HL-60/S4 treated with phorbol 12-myristate 13-acetate at 8.2 ng/mL for 4 days and 3 days (cell line): ENCODE measurements around the gene THSD7A.
"Not testable (repeated sequence)": the region's sequence is repeated elsewhere in the genome, so short reads cannot be mapped to it uniquely, and the experiment has no call there.

Experiments
- in situ Hi-C: fragments of 300-500 bp; cut with MboI; formaldehyde crosslinking; loops from 2 replicates; pipeline ENCODE4 v1.15.0; 2022; ENCODE audit warnings: low sequenced_read_pairs

Gene THSD7A

DNA sequence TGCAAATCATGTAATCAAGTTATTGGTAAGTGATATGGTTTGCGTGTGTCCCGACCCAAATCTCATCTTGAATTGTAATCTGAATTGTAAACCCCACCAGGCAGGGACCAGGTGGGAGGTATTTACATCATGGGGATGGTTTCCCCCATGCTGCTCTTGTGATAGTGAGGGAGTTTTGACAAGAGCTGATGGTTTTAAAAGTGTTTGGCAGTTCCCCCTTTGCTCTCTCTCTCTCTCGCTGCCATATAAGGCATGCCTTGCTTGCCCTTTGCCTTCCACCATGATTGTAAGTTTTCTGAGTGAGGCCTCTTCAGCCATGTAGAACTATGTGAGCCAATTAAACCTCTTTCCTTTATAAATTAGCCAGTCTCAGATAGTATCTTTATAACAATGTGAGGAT, 302.6 kb downstream of the THSD7A start:
- in situ Hi-C loops, result no loop called here

DNA sequence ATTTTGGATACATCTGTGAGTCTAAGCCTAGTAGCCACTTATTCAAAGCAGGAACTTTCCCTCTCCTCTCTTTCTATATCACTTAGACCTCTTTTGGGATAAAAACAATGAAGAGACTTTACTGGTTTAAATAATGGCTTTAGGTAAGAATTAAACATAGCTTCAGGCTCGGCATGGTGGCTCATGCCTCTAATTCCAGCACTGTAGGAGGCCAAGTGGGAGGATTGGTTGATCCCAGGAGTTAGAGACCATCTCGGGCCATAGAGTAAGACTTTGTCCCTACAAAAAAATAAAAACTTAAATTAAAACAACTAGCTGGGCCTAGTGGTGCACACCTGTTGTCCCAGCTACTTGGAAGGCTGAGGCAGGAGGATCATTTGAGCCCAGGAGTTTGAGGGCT, 304.3 kb downstream of the THSD7A start:
- in situ Hi-C loops, result no loop called here

DNA sequence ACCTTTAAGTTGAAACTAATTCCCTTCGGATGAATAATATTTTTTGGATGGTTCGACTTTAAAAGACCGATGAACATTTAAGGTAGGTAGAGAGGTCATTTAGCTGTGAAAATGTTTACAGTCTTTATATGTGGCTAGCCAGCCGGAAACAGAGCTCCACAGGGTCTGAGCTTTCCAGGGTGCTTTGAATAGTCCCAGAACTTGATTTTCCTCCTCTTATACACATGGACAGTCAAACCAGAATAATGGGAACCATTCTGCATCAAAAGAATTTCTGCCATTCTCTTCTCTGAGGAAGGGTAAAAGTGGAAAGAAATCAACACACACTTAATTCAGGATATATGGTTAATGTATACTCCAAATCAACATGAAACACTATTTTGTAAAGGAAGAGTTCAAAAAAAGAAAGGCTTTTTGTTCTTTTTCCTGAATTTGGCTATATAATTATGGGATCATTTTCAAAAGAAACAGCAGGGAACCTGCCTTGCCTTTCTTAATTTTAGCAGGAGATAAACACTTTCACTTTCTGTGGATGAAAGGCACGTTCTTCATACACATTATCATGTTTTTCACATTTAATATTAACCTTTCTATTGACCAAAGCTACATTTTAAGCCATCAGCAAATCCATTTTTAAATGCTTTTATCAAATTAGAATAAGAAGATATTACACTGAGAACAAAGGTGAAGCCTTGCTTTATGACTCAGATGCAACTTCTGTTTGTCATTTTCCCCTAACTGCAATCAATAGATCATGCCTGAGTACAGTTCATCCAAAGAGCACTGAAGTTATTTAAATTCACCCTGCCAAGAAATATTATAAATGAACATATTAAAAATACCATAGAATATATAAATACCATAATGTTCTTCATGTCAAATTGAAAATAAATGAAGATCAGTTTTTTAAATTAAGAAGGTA, 307.3 kb downstream of the THSD7A start:
- in situ Hi-C loops, result no loop called here

GRCh38 chr7:11521964-11522499, 310.0 kb downstream of the THSD7A start:
- in situ Hi-C loops, result not testable (repeated sequence)

GRCh38 chr7:11517853-11518252, 314.1 kb downstream of the THSD7A start:
- in situ Hi-C loops, result no loop called here

GRCh38 chr7:11516328-11516727, 315.7 kb downstream of the THSD7A start:
- in situ Hi-C loops, result no loop called here

DNA sequence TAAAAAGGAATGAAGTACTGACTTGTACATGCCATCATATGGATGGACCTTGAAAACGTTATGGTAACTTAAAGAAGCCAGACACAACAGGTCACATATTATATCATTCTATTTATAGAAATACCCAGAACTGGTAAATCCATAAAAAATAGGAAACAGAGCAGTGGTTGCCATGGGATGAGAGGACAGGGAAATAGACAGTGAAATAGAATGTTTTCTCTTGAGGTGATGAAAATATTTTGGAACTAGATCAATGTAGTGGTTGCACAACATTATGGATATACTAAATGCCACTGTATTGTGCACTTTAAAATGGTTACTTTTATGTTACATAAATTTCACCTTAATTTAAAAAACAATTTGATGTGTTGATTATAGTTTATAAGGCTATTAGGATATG, 318.5 kb downstream of the THSD7A start:
- in situ Hi-C loops, result no loop called here

DNA sequence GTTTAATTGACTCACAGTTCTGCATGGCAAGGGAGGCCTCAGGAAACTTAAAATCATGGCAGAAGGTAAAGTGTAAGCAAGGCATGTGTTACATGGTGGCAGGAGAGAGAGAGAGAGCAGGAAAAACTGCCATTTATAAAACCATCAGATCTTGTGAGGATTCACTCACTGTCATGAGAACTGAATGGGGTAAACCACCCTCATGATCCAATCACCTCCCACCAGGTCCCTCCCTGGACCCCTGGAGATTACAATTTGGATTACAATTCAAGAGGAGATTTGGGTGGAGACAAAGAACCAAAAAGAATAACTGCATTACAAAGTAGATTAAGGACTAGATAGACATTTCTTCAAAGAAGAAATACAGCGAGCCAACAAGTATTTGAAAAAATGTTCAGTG, 324.1 kb downstream of the THSD7A start:
- in situ Hi-C loops, result no loop called here

DNA sequence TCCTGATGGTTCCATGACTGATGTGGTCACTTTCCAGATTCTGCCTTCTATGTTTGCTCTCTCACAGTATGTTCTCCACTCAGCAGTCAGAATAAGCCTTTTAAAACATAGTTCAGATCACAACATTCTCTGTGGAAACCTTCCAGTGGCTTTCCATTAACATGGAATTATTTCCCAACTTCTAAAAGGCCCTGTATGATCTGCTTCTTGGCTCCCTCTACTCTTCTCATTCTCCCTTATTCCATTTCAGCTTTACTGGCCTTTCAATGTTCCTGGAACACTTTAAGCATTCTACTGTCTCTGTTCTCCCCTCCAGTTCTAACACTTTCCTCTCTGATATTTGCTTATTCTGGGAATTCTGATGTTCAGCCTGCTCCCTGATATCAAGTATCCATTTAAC, 325.6 kb downstream of the THSD7A start:
- in situ Hi-C loops, result no loop called here

- in situ Hi-C loops, result no loop called here
Measured at GRCh38 chr7:11505471-11505985, 326.5 kb downstream of the THSD7A start.

DNA sequence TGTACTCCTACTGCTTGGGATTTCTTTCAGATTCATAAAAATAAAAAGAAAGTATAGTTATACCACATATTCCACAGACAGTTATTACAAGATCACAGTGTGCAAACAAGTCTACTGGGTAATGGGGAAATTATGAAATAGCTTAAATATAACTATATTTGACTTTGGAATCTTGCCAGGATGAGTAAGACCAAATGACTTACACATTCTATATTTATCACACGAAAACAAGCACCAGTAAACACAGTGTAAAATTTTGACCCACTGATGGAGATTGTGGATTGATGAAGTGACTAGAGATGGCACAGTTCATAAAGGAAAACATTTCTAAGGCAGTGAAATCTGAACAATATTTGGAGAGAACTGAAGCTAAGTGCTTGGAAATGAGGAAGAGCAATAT, 339.7 kb downstream of the THSD7A start:
- in situ Hi-C loops, result no loop called here

DNA sequence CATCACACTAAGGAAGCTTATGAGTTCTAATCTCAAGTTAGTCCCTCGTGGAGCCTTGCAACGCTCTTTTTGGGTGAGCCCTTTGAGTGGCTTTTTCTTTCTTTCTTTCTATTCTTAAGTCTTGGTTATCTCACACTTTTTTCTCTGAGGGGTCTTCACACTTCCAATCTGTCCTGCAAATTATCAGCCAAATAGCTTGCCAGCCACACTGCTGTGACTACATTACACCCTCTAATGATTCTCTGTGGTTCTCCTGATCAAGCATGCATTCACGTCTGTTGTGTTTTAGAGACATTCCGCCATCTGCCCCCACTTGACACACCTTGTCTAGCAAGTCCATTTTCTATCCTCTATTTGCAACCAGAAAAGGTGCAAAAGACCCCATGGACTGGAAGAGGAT, 340.2 kb downstream of the THSD7A start:
- in situ Hi-C loops, result no loop called here

DNA sequence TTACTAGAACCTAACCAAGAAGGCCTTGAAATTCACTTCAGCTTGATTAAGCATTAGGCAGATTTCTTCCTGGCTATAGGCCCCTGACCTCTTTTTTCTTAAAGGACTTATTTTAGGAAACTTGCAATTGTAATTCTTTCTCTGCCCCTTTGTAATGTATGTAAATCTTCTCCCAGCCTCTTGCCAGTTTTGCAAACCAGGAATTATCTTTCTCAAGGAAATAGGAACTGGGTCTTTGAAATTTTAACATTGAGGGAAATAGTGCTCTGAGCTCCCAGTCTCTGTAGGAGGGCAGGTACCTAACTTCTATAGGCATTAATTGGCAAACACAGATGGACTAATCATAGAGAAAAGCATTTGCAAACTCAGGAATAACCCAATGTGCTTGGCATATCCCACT, 342.7 kb downstream of the THSD7A start:
- in situ Hi-C loops, result no loop called here

DNA sequence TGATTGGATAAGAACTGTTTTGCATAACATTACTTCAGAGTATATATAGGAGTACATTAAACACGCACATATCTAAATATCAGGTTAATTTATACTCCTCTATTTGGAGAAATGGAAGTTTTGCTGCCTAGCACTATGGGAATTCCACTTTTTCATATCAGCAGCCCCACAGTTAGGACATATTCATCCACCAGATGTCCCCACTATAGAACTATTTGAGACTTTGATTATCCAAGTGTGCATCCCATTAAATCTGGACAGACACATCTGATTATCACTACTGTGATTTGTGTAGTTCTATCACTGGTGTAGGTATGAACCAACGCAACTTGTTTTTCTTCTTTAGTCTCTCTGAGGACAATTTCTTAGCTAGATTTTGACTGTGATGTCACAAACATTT, 345.7 kb downstream of the THSD7A start:
- in situ Hi-C loops, result no loop called here

- in situ Hi-C loops, result no loop called here
Measured at GRCh38 chr7:11485636-11486035, 346.4 kb downstream of the THSD7A start.

DNA sequence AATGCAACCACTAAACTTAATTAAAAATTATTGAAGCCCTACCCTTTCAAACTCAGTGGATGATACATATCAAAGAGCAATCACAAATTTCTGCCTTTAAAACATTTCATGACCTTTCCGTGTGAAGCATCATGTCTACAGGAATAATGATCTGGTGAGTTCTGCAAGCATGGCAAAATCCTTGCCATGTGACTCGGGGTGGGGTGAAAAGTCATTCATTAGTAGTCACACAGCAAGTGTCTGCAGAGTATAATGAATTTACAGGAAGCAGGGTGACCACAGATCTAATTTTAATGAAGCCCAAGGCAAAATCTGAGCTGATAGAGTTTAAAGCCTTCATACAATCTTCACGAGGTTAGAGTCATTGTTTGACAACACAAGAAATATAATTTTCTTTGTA, 351.9 kb downstream of the THSD7A start:
- in situ Hi-C loops, result no loop called here

DNA sequence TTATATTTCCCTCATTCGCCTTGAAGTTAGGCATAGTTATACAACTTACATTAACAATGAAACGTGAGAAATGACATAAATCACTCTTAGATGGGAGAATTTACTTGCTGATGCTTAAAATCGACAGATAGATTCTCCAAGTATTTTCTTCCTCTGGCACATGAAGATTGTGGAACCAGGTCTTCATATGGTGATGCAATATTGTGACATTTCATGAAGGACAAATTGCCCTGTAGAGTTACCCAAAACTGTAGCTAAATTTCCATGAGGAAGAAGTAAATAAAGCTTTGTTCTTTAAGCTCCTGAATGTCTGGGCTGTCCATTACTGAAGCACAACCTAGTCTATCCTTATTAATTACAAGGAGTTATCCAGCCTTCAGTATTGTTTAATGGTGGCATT, 353.1 kb downstream of the THSD7A start:
- in situ Hi-C loops, result no loop called here

- in situ Hi-C loops, result no loop called here
Measured at GRCh38 chr7:11478426-11478825, 353.6 kb downstream of the THSD7A start.

DNA sequence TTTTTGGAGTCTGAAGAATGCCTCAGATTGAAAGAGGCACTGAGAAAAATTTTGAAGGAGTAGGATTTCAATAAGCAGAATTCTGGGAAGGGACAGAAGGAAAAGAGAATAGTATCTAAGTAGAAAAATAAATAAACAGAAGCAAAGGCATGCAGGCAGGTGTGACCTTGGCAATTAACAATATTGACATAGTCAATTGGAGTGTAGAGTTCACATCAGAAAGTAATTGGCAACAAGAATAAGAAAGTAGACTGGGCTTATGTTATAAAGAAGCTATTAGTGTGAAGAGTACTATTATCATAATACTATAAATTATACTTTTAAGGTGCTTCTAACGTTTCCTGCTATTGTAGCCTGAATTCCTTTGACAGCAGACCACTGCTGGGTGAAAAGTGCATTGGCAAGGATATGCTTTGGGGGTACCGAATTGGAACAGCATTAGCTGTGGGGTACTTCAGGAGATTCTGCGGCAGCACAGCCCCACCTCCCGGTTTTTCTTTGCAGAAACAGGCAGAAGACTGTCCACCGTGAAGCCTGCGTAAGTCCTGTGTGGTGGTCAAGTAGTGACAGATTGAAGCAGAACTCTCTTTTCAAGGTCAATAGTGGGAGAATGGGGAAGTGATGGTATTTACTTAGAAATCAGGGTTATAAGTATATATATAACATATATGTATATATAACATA, 357.0 kb downstream of the THSD7A start:
- in situ Hi-C loops, result no loop called here

DNA sequence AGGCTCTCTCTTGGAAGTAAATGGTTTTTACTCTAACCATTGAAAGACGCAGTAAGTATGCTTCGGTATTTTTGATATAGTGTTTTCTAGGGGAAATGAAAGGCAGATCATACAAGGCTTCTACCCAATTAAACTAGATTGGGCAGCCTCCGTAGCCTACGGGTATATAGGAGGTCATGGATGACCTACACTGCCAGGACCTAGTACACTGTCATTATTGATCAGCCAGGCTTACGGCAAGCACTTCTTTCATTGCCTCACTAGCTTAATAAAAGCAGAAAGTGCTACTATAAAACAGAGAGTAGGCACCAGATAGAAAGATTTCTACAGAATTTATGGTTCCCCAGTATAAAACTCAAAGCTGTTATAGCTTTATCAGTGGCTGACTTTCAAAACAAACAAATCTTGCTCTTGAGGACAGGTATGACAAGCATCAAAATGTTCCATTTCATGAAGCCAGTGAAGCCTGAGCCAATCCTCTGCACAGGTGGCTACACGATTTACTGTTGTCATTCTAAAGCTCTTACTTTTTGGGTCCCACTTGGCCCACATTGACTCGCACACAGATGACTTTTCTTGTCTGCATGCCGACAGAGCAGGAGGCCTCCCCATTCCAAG, 358.1 kb downstream of the THSD7A start:
- in situ Hi-C loops, result no loop called here

GRCh38 chr7:11473220-11473619, 358.8 kb downstream of the THSD7A start:
- in situ Hi-C loops, result no loop called here
